RCC 7860 (cell line): ENCODE data around the gene POLR1A.
"Not testable (repeated sequence)": the region's sequence is repeated elsewhere in the genome, so short reads cannot be mapped to it uniquely, and the experiment has no call there.

Experiments used
- DNase-seq: peaks from one replicate; pipeline ENCODE4 v3.0.0-alpha.2; 2015; ENCODE audit warnings: low spot score
- FAIRE-seq: peaks from 2 replicates; lab custom pipeline; 2012; peaks lifted over from hg19 to GRCh38; lab: Jason Lieb, UNC

Gene POLR1A

DNA sequence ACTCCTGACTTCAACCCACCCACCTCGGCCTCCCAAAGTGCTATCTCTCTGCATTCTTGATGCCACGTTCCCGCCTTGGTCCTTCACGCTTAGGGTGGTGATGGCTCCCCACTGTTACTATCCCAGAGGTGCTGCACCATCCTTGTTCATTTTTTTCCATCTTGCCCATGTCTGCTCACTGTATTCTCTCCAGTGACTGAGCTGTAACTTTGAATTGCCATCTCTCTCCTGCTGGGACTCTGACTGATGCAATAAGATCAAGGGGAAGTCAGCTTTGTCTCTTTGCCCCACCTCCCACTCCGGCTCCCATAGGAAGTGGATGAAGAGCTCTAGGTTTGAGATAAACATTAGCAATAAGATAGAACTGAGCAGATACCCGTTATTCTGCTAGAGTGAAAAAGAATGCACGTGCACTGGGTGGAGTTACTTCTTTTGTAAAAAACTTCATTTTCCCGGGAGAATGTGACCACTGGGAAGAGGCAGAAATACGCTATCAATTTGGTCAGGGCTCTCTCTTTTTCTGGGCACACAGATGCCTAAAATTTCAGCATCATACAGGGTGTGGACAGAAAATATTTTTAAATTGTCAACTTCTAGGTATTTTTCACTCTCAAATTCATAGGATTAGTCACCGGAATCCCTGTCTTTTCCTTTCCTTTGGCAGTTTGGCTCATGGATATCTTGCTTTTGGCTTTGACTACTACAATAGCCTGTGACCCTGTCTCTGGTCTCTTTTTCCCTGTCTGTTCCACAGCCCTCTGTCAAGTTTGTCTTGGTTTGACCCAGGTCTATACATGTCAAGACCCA lies 105.4 kb downstream of the POLR1A start:
- no peak for DNase-seq
- FAIRE-seq: no peak

DNA sequence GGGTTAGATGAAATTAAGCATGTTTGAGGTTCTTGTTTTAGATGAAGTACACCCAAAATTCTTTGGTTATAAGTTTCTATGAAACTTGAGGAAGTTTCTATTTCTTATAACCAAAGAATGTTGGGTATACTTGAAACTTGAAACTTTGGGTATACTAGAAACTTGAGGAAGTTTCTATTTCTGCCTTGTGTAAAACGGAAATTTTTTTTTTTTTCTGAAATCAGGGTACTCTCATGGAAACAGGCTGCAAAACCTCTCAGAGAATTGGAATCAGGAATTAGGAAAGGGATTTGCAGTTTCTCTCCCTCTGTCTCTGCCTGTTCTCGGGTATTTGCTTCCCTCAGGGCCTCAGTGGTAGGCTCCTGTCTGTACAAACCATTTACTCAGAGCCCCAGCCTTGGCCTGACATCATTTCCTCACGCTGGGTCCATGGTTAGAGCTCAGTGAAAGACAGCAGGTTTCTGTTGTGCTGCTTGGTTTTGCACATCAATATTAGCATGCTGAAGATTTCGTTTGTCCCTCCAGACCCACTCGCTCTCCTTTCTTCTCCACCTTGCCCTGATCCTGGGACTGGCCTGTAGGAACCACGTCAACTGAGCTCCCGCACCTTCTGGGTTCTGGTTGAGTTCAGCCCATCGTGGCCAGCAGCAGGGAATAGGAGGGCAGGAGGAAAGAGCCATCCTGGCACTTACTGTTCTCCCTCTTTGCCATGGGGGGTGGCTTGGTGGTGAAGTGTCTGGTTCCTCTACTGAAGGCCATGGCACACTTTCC lies 106.4 kb downstream of the POLR1A start:
- DNase-seq (no peak), FAIRE-seq (no peak)

DNA sequence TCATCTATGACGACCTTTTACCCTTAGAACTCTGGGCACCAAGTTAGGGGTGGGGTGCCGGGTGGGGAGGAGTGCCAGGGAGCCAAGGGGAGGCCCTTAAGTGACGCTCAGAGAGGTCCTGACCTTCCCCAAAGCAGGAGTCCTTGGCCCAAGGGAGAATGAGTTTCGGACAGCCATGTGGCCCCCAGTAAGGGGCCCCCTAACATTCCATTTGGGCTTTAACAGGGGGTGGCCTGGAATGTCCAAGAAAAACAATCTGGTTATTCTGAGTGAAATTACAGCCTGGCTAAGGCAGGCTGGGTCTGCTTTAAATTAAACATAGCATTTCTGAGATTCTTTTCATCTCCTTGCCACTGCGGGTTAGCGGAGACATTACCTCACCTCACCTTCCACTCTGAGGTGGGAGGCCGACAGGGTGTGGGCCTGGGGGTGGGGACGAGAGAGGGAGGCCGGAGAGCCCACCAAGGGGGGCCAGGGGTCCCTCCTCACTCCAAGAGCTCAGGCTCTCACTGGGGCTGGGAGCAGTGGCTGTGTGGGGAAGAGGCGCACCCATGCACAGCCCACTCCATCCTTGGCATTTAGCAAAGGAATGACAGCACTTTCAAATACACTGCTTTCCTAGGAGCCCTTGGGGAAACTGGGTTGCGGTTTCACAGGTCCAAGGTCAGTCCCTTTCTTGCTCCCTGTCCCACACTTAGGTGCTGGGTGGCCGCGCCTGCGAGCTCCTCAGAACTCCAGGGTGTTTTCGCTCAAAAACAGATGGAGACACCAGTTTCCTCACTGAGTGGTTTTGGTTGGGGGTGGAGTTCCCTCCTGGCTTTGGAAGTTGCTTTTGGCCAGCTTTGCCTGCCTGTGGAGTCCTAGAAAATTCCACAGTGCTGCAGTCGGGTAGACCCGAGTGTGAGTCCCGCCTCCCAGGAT lies 107.4 kb downstream of the POLR1A start:
- no peak for FAIRE-seq
- no peak for DNase-seq

DNA sequence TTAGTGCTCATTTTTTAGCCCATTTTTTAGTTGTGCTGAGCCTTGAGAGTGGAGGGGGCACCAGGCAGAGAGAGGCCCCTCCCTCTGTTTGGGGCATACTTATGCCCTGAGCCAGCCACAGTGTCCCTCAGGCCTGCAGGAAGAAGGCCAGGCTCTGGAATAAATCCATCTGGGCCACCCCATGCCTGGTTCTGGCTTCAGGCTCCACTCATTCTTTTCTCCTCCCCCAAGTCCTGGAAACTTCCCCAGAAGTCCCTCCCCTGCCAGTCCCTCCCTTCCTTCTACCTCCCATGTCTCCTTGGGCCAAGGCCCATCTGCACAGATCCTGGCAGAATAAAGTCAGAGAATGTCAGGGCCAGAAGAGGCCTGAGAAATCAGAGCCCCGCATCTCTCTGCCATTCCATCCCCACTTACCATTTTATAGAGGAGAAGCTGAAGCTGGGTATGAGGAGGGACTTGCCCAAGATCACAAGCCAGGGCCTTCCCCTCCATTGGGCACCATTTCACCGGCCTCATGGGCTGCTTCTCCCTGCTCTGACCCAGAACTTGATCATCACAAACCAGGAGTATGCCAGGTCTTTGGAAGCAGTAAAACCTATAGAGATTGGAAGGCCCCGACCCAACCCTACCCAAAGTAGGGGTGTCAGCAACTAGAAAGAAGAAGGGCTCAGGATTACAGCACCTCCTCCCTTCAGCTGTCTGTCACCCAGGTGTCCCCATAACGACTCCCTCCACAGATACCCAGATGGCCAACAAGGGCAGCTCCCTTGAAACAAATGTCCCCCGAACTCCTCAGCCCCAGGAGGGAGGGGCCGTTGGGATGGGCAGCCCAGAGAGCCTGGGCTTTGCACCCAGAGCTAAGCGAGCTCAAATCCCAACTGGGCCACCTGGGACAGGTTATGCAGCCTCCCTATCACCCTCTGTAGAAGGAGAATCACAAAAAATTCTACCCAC lies 108.4 kb downstream of the POLR1A start:
- FAIRE-seq (no peak), DNase-seq (no peak)

DNA sequence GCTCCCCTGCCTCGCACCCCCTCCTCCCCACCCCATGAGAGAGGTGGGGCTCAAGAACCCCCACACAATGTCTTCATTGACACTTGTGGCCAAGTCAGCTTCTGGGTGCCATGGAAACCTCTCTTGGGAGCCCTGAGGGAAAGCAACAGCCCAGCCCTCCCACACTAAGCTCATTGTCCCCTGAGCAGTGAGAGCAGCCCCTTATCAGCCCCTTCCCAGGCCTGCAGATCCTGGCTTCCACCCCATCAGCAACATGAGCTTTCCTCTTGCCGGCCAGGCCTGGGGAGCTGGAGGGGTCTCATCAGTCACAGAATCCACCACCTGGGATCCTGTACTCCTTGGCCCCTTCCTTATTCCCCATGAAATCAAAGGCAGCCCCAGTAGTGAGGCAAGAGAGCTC lies 109.1 kb downstream of the POLR1A start:
- FAIRE-seq (no peak), DNase-seq (no peak)

DNA sequence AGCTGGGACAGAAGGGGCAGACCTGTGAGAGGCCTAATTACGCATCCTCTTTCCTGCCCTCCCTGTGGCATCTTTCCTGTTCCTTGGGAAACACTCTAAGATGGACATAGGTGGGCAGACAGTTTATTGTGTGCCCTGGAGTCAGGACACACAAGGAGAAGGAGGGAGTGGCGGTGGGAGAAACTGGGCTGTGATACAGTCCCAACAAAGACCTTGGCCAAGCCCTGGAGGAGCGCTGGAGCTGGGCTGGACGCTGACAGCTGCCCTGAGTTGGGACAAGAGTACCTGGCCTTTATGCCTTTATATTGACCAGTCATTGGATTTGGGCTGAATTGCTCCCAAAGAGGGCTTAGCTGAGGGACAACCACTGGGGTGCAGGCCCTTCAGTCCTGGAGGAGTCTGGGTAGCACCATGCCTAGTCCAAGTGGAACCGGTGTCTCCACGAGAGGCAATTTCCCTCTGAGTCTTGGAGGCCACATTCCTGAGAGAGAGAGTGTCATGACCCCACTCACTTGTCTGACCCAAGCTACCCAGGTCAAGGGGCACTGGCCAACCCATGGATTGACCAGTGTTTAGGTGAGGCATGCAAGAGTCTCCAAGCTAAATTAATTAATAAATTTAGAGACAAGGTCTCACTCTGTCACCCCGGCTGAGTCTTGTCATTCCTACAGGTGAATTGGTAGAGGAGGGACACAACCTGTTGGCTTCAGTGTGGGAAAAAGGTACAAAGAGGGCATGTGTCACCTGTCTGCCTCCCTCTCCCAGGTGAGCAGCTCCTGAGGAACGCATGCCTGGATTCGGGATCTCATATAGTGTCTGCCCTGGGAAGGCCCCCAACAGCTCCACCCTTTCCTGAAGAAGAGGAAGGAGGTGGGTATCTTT lies 109.8 kb downstream of the POLR1A start:
- FAIRE-seq: no peak
- no peak for DNase-seq

DNA sequence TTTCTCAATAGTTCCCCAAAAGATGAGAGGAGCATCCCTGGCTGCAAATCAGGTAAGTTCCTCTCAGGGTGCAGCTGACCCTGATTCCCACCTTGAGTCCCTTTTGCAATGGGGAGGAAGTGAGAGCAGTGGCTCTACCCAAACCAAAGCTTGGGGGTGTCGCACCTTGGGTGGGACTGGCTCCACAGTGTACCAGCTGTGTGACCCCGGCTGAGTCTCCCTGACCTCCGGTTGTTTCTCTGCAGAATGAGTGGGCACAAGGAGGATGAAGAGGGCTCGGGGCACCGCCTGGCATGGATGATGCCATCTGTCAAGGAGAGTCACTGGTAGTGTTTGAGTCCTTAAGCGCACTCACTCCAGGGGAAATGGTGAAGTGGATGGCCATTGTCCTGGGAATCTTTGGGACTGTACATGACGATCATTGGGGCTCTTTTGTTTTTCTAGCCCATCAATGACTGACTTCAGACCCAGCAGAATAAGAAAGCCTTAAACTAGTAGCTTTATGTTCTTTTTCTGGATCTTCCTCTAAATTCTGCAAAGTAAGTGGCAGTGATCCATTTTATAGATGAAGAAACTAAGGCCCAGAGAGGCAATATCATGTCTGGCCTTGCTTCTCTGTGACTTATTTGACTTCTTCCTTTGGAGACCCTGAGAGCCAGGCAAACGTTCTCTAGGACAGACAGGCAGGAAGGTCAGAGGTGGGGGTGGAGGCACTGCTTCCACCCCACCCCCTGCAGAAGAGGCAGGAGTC lies 110.6 kb downstream of the POLR1A start:
- no peak for DNase-seq
- no peak for FAIRE-seq

DNA sequence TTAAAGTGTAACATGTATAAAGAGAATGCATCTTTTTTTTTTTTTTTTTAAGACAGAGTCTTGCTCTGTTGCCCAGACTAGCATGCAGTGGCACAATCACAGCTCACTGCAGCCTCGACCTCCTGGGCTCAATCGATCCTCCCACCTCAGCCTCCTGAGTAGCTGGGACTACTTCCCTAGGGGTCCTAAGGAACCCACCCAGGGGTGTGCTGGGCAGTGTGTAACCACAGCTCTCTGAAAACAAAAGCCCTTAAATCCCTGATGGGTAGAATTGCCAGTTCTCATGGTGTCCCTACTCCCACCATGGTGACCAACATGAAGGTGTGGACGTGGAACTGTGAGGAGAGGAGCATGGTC lies 111.3 kb downstream of the POLR1A start:
- FAIRE-seq (no peak), DNase-seq (no peak)

DNA sequence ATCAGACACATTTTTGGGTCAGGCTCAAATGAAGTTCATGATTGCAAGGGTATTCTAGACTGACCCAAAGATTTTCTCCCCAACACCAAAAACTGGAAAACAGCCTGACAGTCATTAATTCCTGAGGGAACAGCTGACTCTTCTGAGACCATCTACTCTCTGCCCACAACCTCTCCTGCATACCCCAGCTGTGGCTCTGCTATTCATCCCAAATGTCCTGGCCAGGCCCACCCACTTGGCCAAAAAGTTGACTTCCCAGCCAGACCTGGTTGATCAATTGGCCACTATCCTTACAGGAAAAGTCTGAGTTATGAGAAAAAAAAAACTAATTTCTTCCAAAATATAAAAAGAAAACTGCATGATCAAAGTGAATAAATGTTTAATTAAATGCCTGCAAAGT lies 113.1 kb downstream of the POLR1A start:
- no peak for FAIRE-seq

DNA sequence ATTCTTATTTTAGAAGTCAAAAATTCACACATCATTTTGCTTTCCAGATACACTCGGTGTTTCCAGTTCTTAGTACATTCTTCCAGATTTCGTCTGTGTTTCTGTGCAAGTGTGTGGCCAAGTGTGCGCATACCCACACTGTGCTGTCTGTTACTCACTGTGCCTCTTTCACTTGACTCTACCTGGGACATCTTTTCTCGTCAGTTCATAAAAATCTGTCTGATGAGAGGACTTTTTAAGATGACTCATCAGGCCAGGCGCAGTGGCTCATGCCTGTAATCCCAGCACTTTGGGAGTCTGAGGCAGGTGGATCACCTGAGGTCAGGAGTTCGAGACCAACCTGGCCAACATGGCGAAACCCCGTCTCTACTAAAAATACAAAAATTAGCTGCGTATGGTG lies 113.6 kb downstream of the POLR1A start:
- not testable (repeated sequence) for FAIRE-seq, DNase-seq

More for the DNA sequence above, 113.1 kb downstream of the POLR1A start:
- DNase-seq: no peak

DNA sequence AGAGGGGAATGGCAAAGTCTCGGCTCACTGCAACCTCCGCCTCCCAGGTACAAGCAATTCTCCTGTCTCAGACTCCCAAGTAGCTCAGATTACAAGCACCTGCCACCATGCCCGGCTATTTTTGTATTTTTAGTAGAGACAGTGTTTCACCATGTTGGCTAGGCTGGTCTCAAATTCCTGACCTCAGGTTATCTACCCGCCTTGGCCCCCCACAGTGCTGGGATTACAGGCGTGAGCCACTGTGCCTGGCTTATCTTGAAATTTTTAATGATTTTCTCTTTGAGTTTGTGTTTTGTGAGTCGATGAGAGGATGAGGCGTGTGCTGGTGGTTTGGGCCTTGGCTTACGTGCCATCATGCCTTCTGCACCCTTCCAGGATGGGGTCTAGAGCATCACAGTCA lies 115.6 kb downstream of the POLR1A start:
- DNase-seq (no peak), FAIRE-seq (no peak)

DNA sequence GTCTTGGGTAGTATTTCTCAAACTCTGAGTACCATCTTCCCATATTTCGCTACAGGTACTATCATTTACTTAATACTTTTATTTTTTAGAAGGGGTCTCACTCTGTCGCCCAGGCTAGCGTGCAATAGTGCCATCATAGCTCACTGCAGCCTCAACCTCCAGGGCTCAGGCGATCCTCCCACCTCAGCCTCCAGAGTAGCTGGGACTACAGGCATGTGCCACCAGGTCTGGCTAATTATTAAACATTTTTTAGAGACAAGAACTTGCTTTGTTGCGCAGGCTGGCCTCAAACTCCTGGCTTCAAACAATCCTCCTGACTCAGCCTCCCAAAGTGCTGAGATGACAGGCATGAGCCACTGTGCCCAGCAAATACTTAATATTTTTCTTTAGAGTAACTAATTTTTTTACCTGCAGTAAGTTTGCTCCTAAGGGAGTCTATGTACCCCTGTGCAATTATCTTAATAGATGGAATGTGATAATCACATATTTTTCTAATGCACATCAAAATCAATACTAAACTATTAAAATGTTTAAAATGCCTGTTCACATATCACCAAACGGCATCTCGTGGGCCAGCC lies 116.3 kb downstream of the POLR1A start:
- DNase-seq (no peak), FAIRE-seq (no peak)

DNA sequence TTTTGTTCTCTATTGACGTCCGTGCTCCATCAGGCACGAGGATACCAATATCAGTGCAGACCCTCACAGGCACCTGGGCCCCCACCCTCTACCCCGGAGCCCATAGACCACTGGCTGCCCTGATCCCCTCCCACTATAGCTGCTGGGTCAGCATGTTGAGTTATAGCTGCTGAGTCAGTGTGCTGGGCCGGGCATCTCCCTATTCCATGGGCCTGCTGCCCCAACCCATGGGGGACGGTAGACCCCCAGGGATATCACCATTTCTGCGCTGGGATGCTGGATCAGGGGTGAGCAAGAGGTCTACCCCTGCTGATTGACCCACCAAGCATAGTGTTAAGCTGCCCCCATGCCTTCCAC lies 116.8 kb downstream of the POLR1A start:
- DNase-seq (no peak), FAIRE-seq (no peak)

DNA sequence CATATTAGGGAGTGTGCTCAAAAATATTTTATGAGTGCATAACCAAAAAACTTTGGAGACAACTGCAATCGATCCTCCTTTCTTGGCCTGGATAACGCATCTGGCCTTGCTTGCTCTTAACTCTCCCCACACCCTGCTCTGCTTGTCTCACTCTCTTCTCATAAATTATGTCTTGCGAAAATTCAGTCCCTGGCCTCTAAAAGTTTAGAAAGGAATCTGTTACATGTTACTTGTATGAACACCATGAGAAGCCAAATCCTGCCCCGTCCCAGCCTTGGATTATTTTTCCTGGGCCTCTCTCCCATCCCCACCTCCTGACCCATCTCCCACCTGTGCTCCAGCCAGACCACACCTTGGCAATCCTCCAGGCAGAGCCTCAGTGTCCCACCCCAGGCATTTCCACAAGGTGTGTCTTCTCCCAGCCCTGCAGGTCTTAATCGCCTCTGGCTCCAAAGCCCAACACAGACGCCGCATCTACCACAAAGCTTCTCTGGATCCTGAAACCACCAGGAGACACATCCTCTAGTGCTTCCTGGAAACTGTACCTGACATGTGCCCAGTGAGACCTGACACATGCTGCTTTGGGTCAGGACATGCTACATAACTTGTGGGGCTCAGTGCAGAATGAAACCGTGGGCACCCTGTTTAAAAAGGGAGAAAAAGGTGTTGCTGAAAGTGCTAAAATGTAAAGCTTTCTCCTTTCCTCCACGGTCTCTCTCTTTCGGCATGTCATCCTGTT lies 117.3 kb downstream of the POLR1A start:
- FAIRE-seq (no peak), DNase-seq (no peak)

DNA sequence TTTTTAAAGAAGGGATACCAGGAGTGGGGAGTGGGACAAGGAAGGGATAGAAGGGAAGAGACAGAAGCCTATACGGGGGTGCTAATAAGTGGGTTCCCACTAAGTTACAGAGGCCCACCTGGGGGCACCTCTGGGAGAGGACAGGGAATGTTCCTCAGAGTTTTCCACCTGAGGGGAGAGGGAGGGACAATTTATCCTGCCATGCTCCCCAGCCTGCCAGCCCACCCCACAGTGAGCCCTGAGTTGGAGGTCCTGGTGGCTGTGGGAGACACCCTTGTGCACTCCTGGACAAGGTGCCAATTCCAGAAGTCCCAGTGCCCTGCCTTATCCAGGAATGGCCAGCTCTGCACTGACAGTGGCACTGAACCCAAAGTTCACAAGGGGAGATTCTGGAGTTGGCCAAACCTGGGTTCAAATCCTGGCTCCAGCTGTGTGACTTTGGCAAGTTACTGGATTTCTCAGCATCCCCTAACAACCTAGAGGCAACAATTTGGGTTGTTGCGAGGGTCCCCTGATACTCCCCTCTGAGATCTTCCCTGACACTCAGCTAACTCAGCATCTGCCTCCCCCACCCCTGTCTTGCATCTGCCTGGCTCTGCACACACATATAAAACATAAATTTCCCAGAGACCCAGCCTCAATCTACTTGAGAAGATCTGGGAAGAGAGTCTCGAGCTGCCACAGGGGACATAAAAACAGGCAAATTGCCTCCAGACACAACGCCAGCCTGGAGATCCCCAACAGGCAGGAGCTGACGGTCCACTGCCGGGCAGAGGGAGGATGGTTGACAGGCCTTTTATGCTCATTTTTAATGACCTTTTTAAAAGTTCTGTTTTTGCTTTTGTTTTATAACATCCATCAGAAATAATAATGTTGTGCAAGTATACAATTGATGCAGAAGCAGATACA lies 118.2 kb downstream of the POLR1A start:
- DNase-seq (no peak), FAIRE-seq (no peak)

DNA sequence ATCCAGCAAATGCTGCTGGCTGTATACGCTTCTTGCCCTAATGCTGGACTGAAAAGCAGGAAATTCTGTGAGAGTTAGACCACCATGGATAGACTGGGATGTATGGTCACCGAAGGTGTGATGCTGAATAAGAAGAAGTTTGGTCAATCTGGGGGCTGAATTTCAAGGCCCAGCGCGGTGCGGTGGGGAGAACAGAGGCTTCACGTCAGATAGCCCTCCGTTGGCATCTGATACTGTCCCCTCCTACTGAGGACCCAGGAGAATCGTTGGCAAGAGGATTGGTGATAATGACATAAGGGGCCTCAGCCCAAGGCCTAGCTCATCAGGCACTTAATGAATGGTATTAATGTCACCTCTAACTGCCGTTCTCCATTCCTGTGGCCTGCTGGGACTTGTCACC lies 119.6 kb downstream of the POLR1A start:
- no peak for DNase-seq
- FAIRE-seq: no peak

DNA sequence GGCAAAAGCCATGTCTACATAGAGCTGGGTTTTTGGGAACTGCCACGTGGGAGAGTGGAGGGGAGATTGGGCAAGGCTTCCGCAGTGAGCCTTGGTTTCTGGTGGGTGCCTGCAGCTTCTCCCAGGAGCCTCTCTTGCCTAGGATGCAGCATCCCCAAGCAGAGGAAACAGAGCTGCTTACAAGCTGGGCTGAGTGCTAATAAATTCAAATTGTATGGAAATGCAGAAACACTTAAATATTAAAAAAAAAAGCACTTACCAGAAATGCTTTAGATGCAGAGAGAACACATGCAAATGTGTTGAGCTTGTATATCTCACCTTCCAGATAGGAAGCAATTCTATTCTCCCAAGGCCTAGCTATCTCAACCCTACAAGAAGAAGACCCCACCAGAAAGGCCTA lies 120.9 kb downstream of the POLR1A start:
- FAIRE-seq (no peak), DNase-seq (no peak)
